Pancreas (tissue), 10 donors: Measurements from ENCODE around the gene CLIP2. TPM values are rescaled to one million over a fixed set of nuclear protein-coding genes. Genes with fewer than 3 reads are reported as not detected.

ENCODE experiments used
- ATAC-seq, 4 donors: fragments of 200-7000 bp; cut with Tn5 transposase; one replicate each; pipeline versions ENCODE4 v1.8.0 to v1.9.1; 2020; ENCODE audit warnings: mild to moderate bottlenecking in 4 of 4, moderate library complexity in 4 of 4
- DNase-seq, 6 donors: peaks; one replicate each; pipeline ENCODE4 v3.0.0-alpha.2; 2020
- FAIRE-seq: peaks from 2 replicates; lab custom pipeline; 2012; peaks lifted over from hg19 to GRCh38; lab: Jason Lieb, UNC
- H3K27ac ChIP-seq, 4 donors: fragments of 200-600 bp; sonication (generic); 1 replicate in 3 of 4; 2 replicates in 1 of 4; pipeline versions ENCODE4 v1.5.0 to v1.8.0; 2020
- H3K27me3 ChIP-seq, 4 donors: fragments of 200-600 bp; one replicate each; pipeline ENCODE4 v1.8.0; 2021
- H3K36me3 ChIP-seq, 3 donors: fragments of 200-600 bp; sonication (generic) in 1 of 3; one replicate each; pipeline versions ENCODE4 v1.5.0 to v1.8.0; 2020 to 2021
- H3K4me1 ChIP-seq, 3 donors: fragments of 200-600 bp; one replicate each; pipeline ENCODE4 v1.8.0; 2021
- H3K4me3 ChIP-seq, 4 donors: fragments of 200-600 bp; sonication (generic) in 2 of 4; one replicate each; pipeline versions ENCODE4 v1.5.0 to v1.8.0; 2020 to 2021
- H3K9me3 ChIP-seq, 4 donors: fragments of 200-600 bp; one replicate each; pipeline ENCODE4 v1.8.0; 2021
- CTCF ChIP-seq, 4 donors: fragments of 200-600 bp; sonication (generic) in 3 of 4; IDR thresholded peaks; one replicate each; pipeline versions ENCODE4 v1.5.0 to v1.8.0; 2021; ENCODE audit warnings: antibody characterized with exemption in 4 of 4
- WGBS, 2 donors: extraction: QIAGEN DNeasy Blood & Tissue Kit; methylation state at CpG; one replicate each; pipeline ENCODE4 v1.1.7; 2013; 5-methylcytosine and 5-hydroxymethylcytosine counted together
- intact Hi-C, 3 donors: fragments of 100-400 bp; cut with DNase I; formaldehyde crosslinking; loops; one replicate each; pipeline versions ENCODE4 v1.11.1 to v1.14.2; 2022
- polyA plus RNA-seq, 2 donors: library from polyadenylated mRNA; stranded (reverse); fragments of 200-250 nt; gene quantifications; one replicate each; pipeline ENCODE4 v1.2.3, GENCODE V29; 2013
- total RNA-seq, 6 donors: library from RNA; stranded (reverse); fragmentation: NEBNext Ultra II Directional in 4 of 6; extraction: Animal tissue kit (Norgen Biotek cat#: 25700) in 4 of 6; gene quantifications; one replicate each; pipeline versions ENCODE4 v1.2.1 to v1.2.4, GENCODE V29; 2021 to 2023
- donor health status: healthy with polysubstance abuse.
- donor health status: DM: no; HTN: no; CAD: no; lungs with moderate emphysema.
- donor health status: DM: no; HTN: no; CAD: no.
- donor health status: control.
- donor health status: control.
- donor health status: Bipolar disorder and iron deficiency.
- donor health status: DM: yes; HTN: yes; CAD: no.
- donor health status: DM: no; HTN: no; CAD: no.
- donor health status: DM: no; HTN: no; CAD: no.
- donor health status: DM: yes; HTN: yes; CAD: no.

CLIP2 gene
- total and polyA plus RNA-seq, 8 donors = 8.5 to 30.6 (median 20.8) TPM

- 97 to 100% methylated on average over 2 of the region's 2 CpGs for WGBS, 2 donors
- Histone ChIP-seq H3K4me1 (no peaks in the 10 kb centered on the region), H3K9me3 (no peaks in the 10 kb centered on the region), H3K4me3 (no peak overlapping the region), H3K36me3 (no peaks in the 10 kb centered on the region), H3K27ac (no peak overlapping the region), H3K27me3 (no peaks in the 10 kb centered on the region)
- DNase-seq (no peak), FAIRE-seq (no peak), ATAC-seq (no peak)
- intact Hi-C loops = no loop called here
- no peak for TF ChIP-seq CTCF (IDR thresholded peaks at IDR 0.05)
Observed at GRCh38 chr7:74344132-74344496, 54.9 kb downstream of the CLIP2 start.

GRCh38 chr7:74344786-74345185 is 55.6 kb downstream of the CLIP2 start:
- no peak for TF ChIP-seq CTCF (IDR thresholded peaks at IDR 0.05)
- intact Hi-C loops = no loop called here
- DNase-seq = no peak
- H3K4me1 ChIP-seq = no peaks in the 10 kb centered on the region
- no peak overlapping the region for H3K4me3 ChIP-seq
- H3K27ac ChIP-seq = no peak overlapping the region
- WGBS, 2 donors = 94 to 95% methylated on average over 2 of the region's 2 CpGs
- ATAC-seq = no peak
- FAIRE-seq = no peak
- H3K36me3 ChIP-seq = no peaks in the 10 kb centered on the region
- no peaks in the 10 kb centered on the region for H3K9me3 ChIP-seq
- H3K27me3 ChIP-seq = no peaks in the 10 kb centered on the region

- Histone ChIP-seq H3K36me3 (no peaks in the 10 kb centered on the region), H3K27ac (no peak overlapping the region), H3K4me1 (no peaks in the 10 kb centered on the region), H3K9me3 (no peaks in the 10 kb centered on the region), H3K4me3 (no peak overlapping the region), H3K27me3 (no peaks in the 10 kb centered on the region)
- DNase-seq = no peak
- FAIRE-seq = no peak
- 93 to 96% methylated on average over 2 of the region's 2 CpGs for WGBS, 2 donors
- TF ChIP-seq CTCF (IDR thresholded peaks at IDR 0.05) = no peak
- ATAC-seq = no peak
- intact Hi-C loops = no loop called here
Observed at GRCh38 chr7:74345970-74346369, 56.8 kb downstream of the CLIP2 start.

GRCh38 chr7:74349621-74350020 is 60.4 kb downstream of the CLIP2 start:
- Histone ChIP-seq H3K4me3 (no peak overlapping the region), H3K4me1 (no peaks in the 10 kb centered on the region), H3K9me3 (no peaks in the 10 kb centered on the region), H3K27ac (no peak overlapping the region), H3K36me3 (no peaks in the 10 kb centered on the region), H3K27me3 (no peaks in the 10 kb centered on the region)
- intact Hi-C loops = no loop called here
- WGBS, 2 donors = 96% methylated on average over 10 of the region's 10 CpGs
- FAIRE-seq = no peak
- ATAC-seq = no peak
- TF ChIP-seq CTCF (IDR thresholded peaks at IDR 0.05) = no peak
- DNase-seq = no peak

GRCh38 chr7:74350751-74351150 is 61.5 kb downstream of the CLIP2 start:
- Histone ChIP-seq H3K27ac (no peak overlapping the region), H3K4me3 (no peak overlapping the region), H3K36me3 (no peaks in the 10 kb centered on the region), H3K4me1 (no peaks in the 10 kb centered on the region), H3K27me3 (no peaks in the 10 kb centered on the region), H3K9me3 (no peaks in the 10 kb centered on the region)
- WGBS, 2 donors = 97 to 100% methylated on average over 1 of the region's 1 CpG
- intact Hi-C loops = no loop called here
- DNase-seq (no peak), FAIRE-seq (no peak), ATAC-seq (no peak)
- TF ChIP-seq CTCF (IDR thresholded peaks at IDR 0.05) = no peak
